ENCODE data around the gene LIF.
A peak's percentile ranks its signal among the peaks of the same experiment; 100 is the strongest.

LIF gene

GRCh38 chr22:30247974-30248373 lies 1.4 kb upstream of the LIF start:
- Mint-ChIP-seq H3K9me3 (no peaks in the 10 kb centered on the region), H3K27me3 (peaks cover 43 to 44% of the 10 kb centered on the region in 2 donors), H3K4me3 (peak overlapping the region in 1 of 2 donors; percentile 17), H3K4me1 (peaks cover 39 to 56% of the 10 kb centered on the region in 2 donors), H3K27ac (no peak overlapping the region), H3K36me3 (peaks cover 2 to 7% of the 10 kb centered on the region in 2 donors)
- no peak for ATAC-seq (replicated peaks)
- no peak for DNase-seq

- Mint-ChIP-seq H3K27me3 (peaks cover 43 to 44% of the 10 kb centered on the region in 2 donors), H3K36me3 (peaks cover 2 to 7% of the 10 kb centered on the region in 2 donors), H3K27ac (no peak overlapping the region), H3K4me3 (no peak overlapping the region), H3K9me3 (no peaks in the 10 kb centered on the region), H3K4me1 (peaks cover 35 to 52% of the 10 kb centered on the region in 2 donors)
- DNase-seq: no peak
- no peak for ATAC-seq (replicated peaks)
Measured at GRCh38 chr22:30247561-30247960, 1.0 kb upstream of the LIF start.

GRCh38 chr22:30246814-30247376 lies 336 bp upstream of the LIF start:
- H3K4me1 Mint-ChIP-seq: peaks cover 34 to 50% of the 10 kb centered on the region in 2 donors
- no peak for ATAC-seq (replicated peaks)

GRCh38 chr22:30245181-30245984 lies 1.2 kb downstream of the LIF start:
- peaks cover 2 to 7% of the 10 kb centered on the region in 2 donors for H3K36me3 Mint-ChIP-seq
- peak overlapping the region; percentile 89 to 93 for H3K4me3 Mint-ChIP-seq
- no peaks in the 10 kb centered on the region for H3K9me3 Mint-ChIP-seq
- H3K27ac Mint-ChIP-seq: peak overlapping the region; percentile 42
- no peak for DNase-seq
- ATAC-seq (replicated peaks): no peak
- H3K27me3 Mint-ChIP-seq: peaks cover 43 to 44% of the 10 kb centered on the region in 2 donors
- H3K4me1 Mint-ChIP-seq: peaks cover 41 to 51% of the 10 kb centered on the region in 2 donors

More at GRCh38 chr22:30246814-30247376, 336 bp upstream of the LIF start:
- Mint-ChIP-seq H3K9me3 (no peaks in the 10 kb centered on the region), H3K27me3 (peaks cover 43 to 44% of the 10 kb centered on the region in 2 donors), H3K36me3 (peaks cover 2 to 7% of the 10 kb centered on the region in 2 donors), H3K27ac (no peak overlapping the region), H3K4me3 (peak overlapping the region; percentile 80 to 93)
- no peak for DNase-seq

- Mint-ChIP-seq H3K4me1 (peaks cover 40 to 48% of the 10 kb centered on the region in 2 donors), H3K27me3 (peaks cover 43 to 44% of the 10 kb centered on the region in 2 donors), H3K4me3 (peak overlapping the region in 1 of 2 donors; percentile 42), H3K27ac (no peak overlapping the region), H3K9me3 (no peaks in the 10 kb centered on the region), H3K36me3 (peaks cover 2 to 7% of the 10 kb centered on the region in 2 donors)
- DNase-seq: no peak
- ATAC-seq (replicated peaks): no peak
Measured at GRCh38 chr22:30244641-30245040, 1.9 kb downstream of the LIF start.

GRCh38 chr22:30244066-30244465 lies 2.5 kb downstream of the LIF start:
- Mint-ChIP-seq H3K36me3 (peaks cover 2 to 7% of the 10 kb centered on the region in 2 donors), H3K9me3 (no peaks in the 10 kb centered on the region), H3K27ac (no peak overlapping the region), H3K4me3 (no peak overlapping the region), H3K4me1 (peaks cover 40 to 48% of the 10 kb centered on the region in 2 donors), H3K27me3 (peaks cover 43% of the 10 kb centered on the region in 2 donors)
- ATAC-seq (replicated peaks) (no peak), DNase-seq (no peak)

- no peak overlapping the region for H3K4me3 Mint-ChIP-seq
- H3K27me3 Mint-ChIP-seq: peaks cover 39% of the 10 kb centered on the region in 2 donors
- no peaks in the 10 kb centered on the region for H3K9me3 Mint-ChIP-seq
- H3K27ac Mint-ChIP-seq: no peak overlapping the region
- peaks cover 2 to 7% of the 10 kb centered on the region in 2 donors for H3K36me3 Mint-ChIP-seq
- H3K4me1 Mint-ChIP-seq: peaks cover 39 to 48% of the 10 kb centered on the region in 2 donors
- DNase-seq (no peak), ATAC-seq (replicated peaks) (no peak)
Measured at GRCh38 chr22:30243661-30244060, 2.9 kb downstream of the LIF start.

GRCh38 chr22:30241576-30242371 lies 4.8 kb downstream of the LIF start:
- Mint-ChIP-seq H3K4me3 (no peak overlapping the region), H3K27me3 (peaks cover 20 to 22% of the 10 kb centered on the region in 2 donors), H3K27ac (no peak overlapping the region), H3K4me1 (peaks cover 23 to 29% of the 10 kb centered on the region in 2 donors), H3K9me3 (no peaks in the 10 kb centered on the region), H3K36me3 (peaks cover 2 to 7% of the 10 kb centered on the region in 2 donors)
- DNase-seq (no peak), ATAC-seq (replicated peaks) (no peak)

GRCh38 chr22:30240541-30241417 lies 5.8 kb downstream of the LIF start:
- Mint-ChIP-seq H3K4me1 (peaks cover 18 to 19% of the 10 kb centered on the region in 2 donors), H3K27me3 (peaks cover 10 to 13% of the 10 kb centered on the region in 2 donors), H3K9me3 (no peaks in the 10 kb centered on the region), H3K27ac (peak overlapping the region; percentile 22), H3K4me3 (no peak overlapping the region), H3K36me3 (peaks cover 2 to 7% of the 10 kb centered on the region in 2 donors)
- ATAC-seq (replicated peaks): peak; percentile 87 to 90
- DNase-seq: peak; percentile 34

- H3K27me3 Mint-ChIP-seq: peaks cover under 1 to 5% of the 10 kb centered on the region in 2 donors
- ATAC-seq (replicated peaks): no peak
- H3K36me3 Mint-ChIP-seq: peaks cover 2 to 7% of the 10 kb centered on the region in 2 donors
- DNase-seq: no peak
- no peak overlapping the region for H3K4me3 Mint-ChIP-seq
- peaks cover 11 to 14% of the 10 kb centered on the region in 2 donors for H3K4me1 Mint-ChIP-seq
- no peak overlapping the region for H3K27ac Mint-ChIP-seq
- no peaks in the 10 kb centered on the region for H3K9me3 Mint-ChIP-seq
Measured at GRCh38 chr22:30239488-30240405, 6.8 kb downstream of the LIF start.

- Mint-ChIP-seq H3K27ac (no peak overlapping the region), H3K36me3 (peaks cover 0 to 5% of the 10 kb centered on the region in 2 donors), H3K4me3 (no peak overlapping the region), H3K27me3 (no peaks in the 10 kb centered on the region), H3K9me3 (no peaks in the 10 kb centered on the region), H3K4me1 (peaks cover 11 to 12% of the 10 kb centered on the region in 2 donors)
- DNase-seq: no peak
- ATAC-seq (replicated peaks): no peak
Measured at GRCh38 chr22:30238661-30239487, 7.7 kb downstream of the LIF start.

- ATAC-seq (replicated peaks): no peak
- H3K9me3 Mint-ChIP-seq: no peaks in the 10 kb centered on the region
- DNase-seq: no peak
- H3K4me1 Mint-ChIP-seq: peaks cover 11 to 12% of the 10 kb centered on the region in 2 donors
- H3K36me3 Mint-ChIP-seq: no peaks in the 10 kb centered on the region
- H3K4me3 Mint-ChIP-seq: no peak overlapping the region
- H3K27me3 Mint-ChIP-seq: no peaks in the 10 kb centered on the region
- no peak overlapping the region for H3K27ac Mint-ChIP-seq
Measured at GRCh38 chr22:30238136-30238535, 8.4 kb downstream of the LIF start.

All from stimulated activated naive B cell treated with anti-CD40 and anti-IgM and Interleukin-4, amounts not matched to agents 10 μg/mL and 1 μg/mL and 100 μg/mL, for 72 hours (primary cell).